ENCODE measurements around the gene ATP13A5.

The ATP13A5 gene

GRCh38 chr3:193262707-193263106 is 115.8 kb downstream of the ATP13A5 start:
- Histone ChIP-seq H3K9me3 (ENCODE audit: control extremely low read depth in 1 of 5, control insufficient read depth in 4 of 5, insufficient read depth in 2 of 5, low read depth in 1 of 5, low read length in 4 of 5) (no peaks in the 10 kb centered on the region), H3K27ac (ENCODE audit: insufficient read depth in 1 of 2, low read depth in 1 of 2, low read length in 2 of 2, poor library complexity in 1 of 2, severe bottlenecking in 2 of 2) (no peak overlapping the region), H3K4me3 (ENCODE audit: control insufficient read depth in 1 of 7, extremely low read depth in 1 of 7, insufficient read depth in 4 of 7, low read depth in 2 of 7, low read length in 6 of 7) (no peak overlapping the region), H3K27me3 (replicated peaks in 2 of 5; ENCODE audit: control insufficient read depth in 4 of 5, insufficient read depth in 5 of 5, low read length in 4 of 5) (no peaks in the 10 kb centered on the region), H3K4me1 (ENCODE audit: control extremely low read depth in 1 of 4, control insufficient read depth in 4 of 4, insufficient read depth in 4 of 4, low read length in 3 of 4) (no peaks in the 10 kb centered on the region), H3K36me3 (ENCODE audit: control insufficient read depth in 4 of 4, insufficient read depth in 4 of 4, low read length in 3 of 4) (no peaks in the 10 kb centered on the region)
- ChIA-PET CTCF (no interaction called here), POLR2A (no interaction called here)
- DNase-seq = no peak
- WGBS (ENCODE audit: insufficient coverage) = no CpG with 5 or more reads among the region's 5 CpGs

GRCh38 chr3:193261970-193262369 is 116.6 kb downstream of the ATP13A5 start:
- Histone ChIP-seq H3K36me3 (ENCODE audit: control insufficient read depth in 4 of 4, insufficient read depth in 4 of 4, low read length in 3 of 4) (no peaks in the 10 kb centered on the region), H3K27me3 (replicated peaks in 2 of 5; ENCODE audit: control insufficient read depth in 4 of 5, insufficient read depth in 5 of 5, low read length in 4 of 5) (no peaks in the 10 kb centered on the region), H3K4me1 (ENCODE audit: control extremely low read depth in 1 of 4, control insufficient read depth in 4 of 4, insufficient read depth in 4 of 4, low read length in 3 of 4) (no peaks in the 10 kb centered on the region), H3K4me3 (ENCODE audit: control insufficient read depth in 1 of 7, extremely low read depth in 1 of 7, insufficient read depth in 4 of 7, low read depth in 2 of 7, low read length in 6 of 7) (no peak overlapping the region), H3K27ac (ENCODE audit: insufficient read depth in 1 of 2, low read depth in 1 of 2, low read length in 2 of 2, poor library complexity in 1 of 2, severe bottlenecking in 2 of 2) (no peak overlapping the region), H3K9me3 (ENCODE audit: control extremely low read depth in 1 of 5, control insufficient read depth in 4 of 5, insufficient read depth in 2 of 5, low read depth in 1 of 5, low read length in 4 of 5) (no peaks in the 10 kb centered on the region)
- no peak for DNase-seq
- CTCF ChIA-PET = no interaction called here
- POLR2A ChIA-PET = no interaction called here
- 100% methylated on average over 1 of the region's 1 CpG for WGBS (ENCODE audit: insufficient coverage)

DNA sequence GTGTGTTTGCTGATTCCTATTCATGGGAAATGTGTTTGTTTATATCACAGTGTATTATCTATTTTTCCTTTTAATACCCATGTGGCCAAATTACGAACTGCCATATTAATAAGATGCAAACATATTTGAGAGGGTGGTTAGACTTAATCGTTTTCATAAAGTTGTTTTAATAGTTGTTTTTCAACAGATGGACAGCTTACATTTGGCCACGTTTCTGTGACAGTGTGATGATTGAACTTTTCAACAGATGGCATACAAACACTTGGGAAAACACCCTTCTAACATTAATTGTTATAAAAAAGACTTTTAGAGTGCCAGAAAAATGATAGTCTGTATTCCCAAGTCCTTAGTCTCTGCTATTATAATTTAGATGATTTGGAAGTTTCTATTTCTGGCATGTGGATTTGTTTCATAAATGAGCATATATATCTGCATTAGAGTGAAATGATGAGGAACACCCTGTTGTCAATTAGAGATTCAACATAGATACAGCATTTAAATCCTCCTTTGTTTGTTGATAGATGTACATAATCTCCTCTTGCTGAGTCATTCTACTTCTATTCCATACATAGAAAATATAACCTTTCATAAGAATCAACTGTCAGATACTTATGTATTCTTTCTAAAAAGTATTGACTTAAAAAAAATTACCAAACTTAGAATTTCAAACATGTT is 124.4 kb downstream of the ATP13A5 start:
- CTCF ChIA-PET = no interaction called here
- WGBS (ENCODE audit: insufficient coverage) = no CpG with 5 or more reads among the region's 3 CpGs

DNA sequence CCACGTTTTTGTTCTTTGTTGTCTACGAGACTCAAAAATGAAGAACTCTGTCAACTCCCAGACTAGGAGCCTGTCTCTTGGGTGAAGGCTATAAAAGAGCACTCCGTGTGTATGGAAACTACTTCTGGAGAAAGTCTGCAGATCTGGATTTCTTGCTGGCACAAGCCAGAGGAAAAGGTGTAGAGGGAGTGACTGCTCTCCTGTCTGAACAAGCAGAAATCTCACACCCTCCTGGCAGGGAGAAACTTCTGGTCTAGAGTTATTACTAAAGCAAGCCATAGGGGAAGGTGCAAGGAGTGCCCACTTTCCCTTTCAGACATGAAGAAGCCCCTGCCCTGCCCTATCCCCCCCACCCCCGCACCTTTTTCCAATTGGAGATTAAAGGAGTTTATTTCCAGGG is 128.1 kb downstream of the ATP13A5 start:
- DNase-seq = no peak
- H3K4me3 ChIP-seq (ENCODE audit: control insufficient read depth in 1 of 7, extremely low read depth in 1 of 7, insufficient read depth in 4 of 7, low read depth in 2 of 7, low read length in 6 of 7) = no peak overlapping the region
- POLR2A ChIA-PET = no interaction called here
- 100% methylated on average over 2 of the region's 4 CpGs for WGBS (ENCODE audit: insufficient coverage)
- no peaks in the 10 kb centered on the region for H3K36me3 ChIP-seq (ENCODE audit: control insufficient read depth in 4 of 4, insufficient read depth in 4 of 4, low read length in 3 of 4)
- no peaks in the 10 kb centered on the region for H3K4me1 ChIP-seq (ENCODE audit: control extremely low read depth in 1 of 4, control insufficient read depth in 4 of 4, insufficient read depth in 4 of 4, low read length in 3 of 4)
- H3K27me3 ChIP-seq (replicated peaks in 2 of 5; ENCODE audit: control insufficient read depth in 4 of 5, insufficient read depth in 5 of 5, low read length in 4 of 5) = peaks cover 0 to 2% (median 0%) of the 10 kb centered on the region in 5 experiments
- peaks cover 6 to 38% (median 12%) of the 10 kb centered on the region in 5 experiments for H3K9me3 ChIP-seq (ENCODE audit: control extremely low read depth in 1 of 5, control insufficient read depth in 4 of 5, insufficient read depth in 2 of 5, low read depth in 1 of 5, low read length in 4 of 5)
- CTCF ChIA-PET = no interaction called here
- no peak overlapping the region for H3K27ac ChIP-seq (ENCODE audit: insufficient read depth in 1 of 2, low read depth in 1 of 2, low read length in 2 of 2, poor library complexity in 1 of 2, severe bottlenecking in 2 of 2)

More for the DNA sequence above, 124.4 kb downstream of the ATP13A5 start:
- Histone ChIP-seq H3K4me3 (ENCODE audit: control insufficient read depth in 1 of 7, extremely low read depth in 1 of 7, insufficient read depth in 4 of 7, low read depth in 2 of 7, low read length in 6 of 7) (no peak overlapping the region), H3K27ac (ENCODE audit: insufficient read depth in 1 of 2, low read depth in 1 of 2, low read length in 2 of 2, poor library complexity in 1 of 2, severe bottlenecking in 2 of 2) (no peak overlapping the region), H3K9me3 (ENCODE audit: control extremely low read depth in 1 of 5, control insufficient read depth in 4 of 5, insufficient read depth in 2 of 5, low read depth in 1 of 5, low read length in 4 of 5) (peaks cover 2 to 20% (median 7%) of the 10 kb centered on the region in 5 experiments), H3K27me3 (replicated peaks in 2 of 5; ENCODE audit: control insufficient read depth in 4 of 5, insufficient read depth in 5 of 5, low read length in 4 of 5) (peaks cover 0 to 2% (median 0%) of the 10 kb centered on the region in 5 experiments), H3K36me3 (ENCODE audit: control insufficient read depth in 4 of 4, insufficient read depth in 4 of 4, low read length in 3 of 4) (no peaks in the 10 kb centered on the region), H3K4me1 (ENCODE audit: control extremely low read depth in 1 of 4, control insufficient read depth in 4 of 4, insufficient read depth in 4 of 4, low read length in 3 of 4) (no peaks in the 10 kb centered on the region)
- POLR2A ChIA-PET = no interaction called here
- DNase-seq = no peak

GRCh38 chr3:193248848-193249468 is 129.6 kb downstream of the ATP13A5 start:
- no peaks in the 10 kb centered on the region for H3K4me1 ChIP-seq (ENCODE audit: control extremely low read depth in 1 of 4, control insufficient read depth in 4 of 4, insufficient read depth in 4 of 4, low read length in 3 of 4)
- H3K27me3 ChIP-seq (replicated peaks in 2 of 5; ENCODE audit: control insufficient read depth in 4 of 5, insufficient read depth in 5 of 5, low read length in 4 of 5) = no peaks in the 10 kb centered on the region
- H3K27ac ChIP-seq (ENCODE audit: insufficient read depth in 1 of 2, low read depth in 1 of 2, low read length in 2 of 2, poor library complexity in 1 of 2, severe bottlenecking in 2 of 2) = no peak overlapping the region
- no peaks in the 10 kb centered on the region for H3K36me3 ChIP-seq (ENCODE audit: control insufficient read depth in 4 of 4, insufficient read depth in 4 of 4, low read length in 3 of 4)
- ChIA-PET POLR2A (no interaction called here), CTCF (no interaction called here)
- no CpG with 5 or more reads among the region's 2 CpGs for WGBS (ENCODE audit: insufficient coverage)
- H3K4me3 ChIP-seq (ENCODE audit: control insufficient read depth in 1 of 7, extremely low read depth in 1 of 7, insufficient read depth in 4 of 7, low read depth in 2 of 7, low read length in 6 of 7) = no peak overlapping the region
- H3K9me3 ChIP-seq (ENCODE audit: control extremely low read depth in 1 of 5, control insufficient read depth in 4 of 5, insufficient read depth in 2 of 5, low read depth in 1 of 5, low read length in 4 of 5) = peaks cover 6 to 38% (median 12%) of the 10 kb centered on the region in 5 experiments
- DNase-seq = peak; percentile 7 to 33 (median 21)

DNA sequence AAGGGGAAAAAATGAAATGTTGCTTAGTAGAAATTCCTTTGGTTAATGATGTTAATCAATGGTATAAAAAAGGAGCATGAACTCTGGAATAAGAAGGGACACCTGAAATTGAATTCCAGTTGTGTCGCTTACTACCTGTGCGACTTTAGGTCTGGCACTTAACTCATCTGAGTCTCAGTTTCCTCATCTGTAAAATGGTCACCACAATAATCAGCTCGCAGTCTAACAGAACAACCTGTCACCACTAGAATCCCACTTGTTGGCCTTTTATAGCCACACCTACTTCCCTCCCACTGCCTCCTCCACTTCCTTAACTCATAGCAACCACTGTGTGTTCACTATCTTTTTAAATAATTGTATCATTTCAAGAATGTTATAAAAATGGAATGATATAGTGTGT is 135.0 kb downstream of the ATP13A5 start:
- Histone ChIP-seq H3K4me3 (ENCODE audit: control insufficient read depth in 1 of 7, extremely low read depth in 1 of 7, insufficient read depth in 4 of 7, low read depth in 2 of 7, low read length in 6 of 7) (no peak overlapping the region), H3K27ac (ENCODE audit: insufficient read depth in 1 of 2, low read depth in 1 of 2, low read length in 2 of 2, poor library complexity in 1 of 2, severe bottlenecking in 2 of 2) (no peak overlapping the region), H3K36me3 (ENCODE audit: control insufficient read depth in 4 of 4, insufficient read depth in 4 of 4, low read length in 3 of 4) (no peaks in the 10 kb centered on the region), H3K27me3 (replicated peaks in 2 of 5; ENCODE audit: control insufficient read depth in 4 of 5, insufficient read depth in 5 of 5, low read length in 4 of 5) (peaks cover 4 to 22% (median 18%) of the 10 kb centered on the region in 5 experiments), H3K4me1 (ENCODE audit: control extremely low read depth in 1 of 4, control insufficient read depth in 4 of 4, insufficient read depth in 4 of 4, low read length in 3 of 4) (peaks cover 0 to 9% (median 7%) of the 10 kb centered on the region in 4 experiments), H3K9me3 (ENCODE audit: control extremely low read depth in 1 of 5, control insufficient read depth in 4 of 5, insufficient read depth in 2 of 5, low read depth in 1 of 5, low read length in 4 of 5) (peaks cover 0 to 15% (median 3%) of the 10 kb centered on the region in 5 experiments)
- DNase-seq = peak in 2 of 3 donors; percentile 2 to 15
- 83% methylated on average over 3 of the region's 3 CpGs for WGBS (ENCODE audit: insufficient coverage)
- CTCF ChIA-PET = no interaction called here
- POLR2A ChIA-PET = no interaction called here

- 92% methylated on average over 6 of the region's 11 CpGs for WGBS (ENCODE audit: insufficient coverage)
- peak overlapping the region in 3 of 7 experiments; percentile 54 to 71 (median 56) for H3K4me3 ChIP-seq (ENCODE audit: control insufficient read depth in 1 of 7, extremely low read depth in 1 of 7, insufficient read depth in 4 of 7, low read depth in 2 of 7, low read length in 6 of 7)
- POLR2A ChIA-PET = no interaction called here
These were observed 136.8 kb downstream of the ATP13A5 start for GRCh38 chr3:193241716-193242115.

More at GRCh38 chr3:193241716-193242115, 136.8 kb downstream of the ATP13A5 start:
- Histone ChIP-seq H3K9me3 (ENCODE audit: control extremely low read depth in 1 of 5, control insufficient read depth in 4 of 5, insufficient read depth in 2 of 5, low read depth in 1 of 5, low read length in 4 of 5) (peaks cover 0 to 2% (median 0%) of the 10 kb centered on the region in 5 experiments), H3K4me1 (ENCODE audit: control extremely low read depth in 1 of 4, control insufficient read depth in 4 of 4, insufficient read depth in 4 of 4, low read length in 3 of 4) (peaks cover 0 to 9% (median 7%) of the 10 kb centered on the region in 4 experiments), H3K36me3 (ENCODE audit: control insufficient read depth in 4 of 4, insufficient read depth in 4 of 4, low read length in 3 of 4) (no peaks in the 10 kb centered on the region), H3K27ac (ENCODE audit: insufficient read depth in 1 of 2, low read depth in 1 of 2, low read length in 2 of 2, poor library complexity in 1 of 2, severe bottlenecking in 2 of 2) (no peak overlapping the region), H3K27me3 (replicated peaks in 2 of 5; ENCODE audit: control insufficient read depth in 4 of 5, insufficient read depth in 5 of 5, low read length in 4 of 5) (peaks cover 8 to 22% (median 18%) of the 10 kb centered on the region in 5 experiments)
- DNase-seq = no peak
- CTCF ChIA-PET = no interaction called here

Data from common myeloid progenitor, CD34-positive (primary cell).